Neural progenitor cell (in vitro differentiated cells): ENCODE measurements around the gene GALNT3.

ENCODE experiments used
- CTCF ChIP-seq: fragments of 200-600 bp; sonication (generic); IDR thresholded peaks from 2 replicates; pipeline ENCODE4 v1.5.1; 2017; ENCODE audit warnings: antibody characterized with exemption, mild to moderate bottlenecking
- EZH2 ChIP-seq: fragments of 200-600 bp; sonication (generic); IDR thresholded peaks from 2 replicates; pipeline ENCODE4 v1.6.1; 2017; ENCODE audit warnings: antibody characterized with exemption, mild to moderate bottlenecking, moderate library complexity

- no peak for TF ChIP-seq CTCF
- TF ChIP-seq EZH2 = no peak
Observed at GRCh38 chr2:165746501-165746900, 47.5 kb downstream of the GALNT3 start.
